SK-N-SH (cell line): Measurements from ENCODE around the gene SSBP2.

Experiments
- EP300 ChIP-seq, 2 experiments: IDR thresholded peaks; 2 replicates each; pipeline versions ENCODE4 v1.4.0 to v1.6.1; 2012; ENCODE audit warnings: borderline replicate concordance in 1 of 2, low read depth in 1 of 2, low read length in 1 of 2
- RCOR1 ChIP-seq: fragments of 150-350 bp; IDR thresholded peaks from 2 replicates; pipeline ENCODE4 v1.6.1; 2017; ENCODE audit warnings: antibody characterized with exemption, low read length
- TF ChIP-seq, protein P1 (sequence below): fragments of 200-600 bp; sonication (generic); IDR thresholded peaks from 2 replicates; pipeline ENCODE4 v1.6.1; 2017; ENCODE audit warnings: antibody characterized with exemption, mild to moderate bottlenecking, moderate library complexity

DNA sequence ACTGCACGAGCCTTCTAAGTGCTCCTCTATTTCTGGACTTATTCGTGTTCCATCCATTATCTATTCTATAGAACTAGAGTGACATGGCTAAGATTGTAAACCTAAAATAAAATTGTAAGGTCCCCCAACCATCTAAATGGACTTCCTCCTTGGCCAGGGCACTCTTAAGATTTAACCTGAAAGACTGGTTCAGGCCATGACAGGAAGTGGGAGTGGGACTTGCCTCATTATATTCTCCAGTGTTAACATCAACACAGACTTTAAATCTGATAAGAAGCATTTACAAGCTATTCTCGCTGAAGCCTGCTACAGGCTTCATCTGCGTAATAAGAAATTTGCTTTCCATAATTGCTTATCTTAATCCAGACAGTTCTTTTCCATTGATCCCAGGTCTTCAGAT lies 117.0 kb downstream of the SSBP2 start:
- TF ChIP-seq RCOR1, result no peak
- TF ChIP-seq, protein P1, sequence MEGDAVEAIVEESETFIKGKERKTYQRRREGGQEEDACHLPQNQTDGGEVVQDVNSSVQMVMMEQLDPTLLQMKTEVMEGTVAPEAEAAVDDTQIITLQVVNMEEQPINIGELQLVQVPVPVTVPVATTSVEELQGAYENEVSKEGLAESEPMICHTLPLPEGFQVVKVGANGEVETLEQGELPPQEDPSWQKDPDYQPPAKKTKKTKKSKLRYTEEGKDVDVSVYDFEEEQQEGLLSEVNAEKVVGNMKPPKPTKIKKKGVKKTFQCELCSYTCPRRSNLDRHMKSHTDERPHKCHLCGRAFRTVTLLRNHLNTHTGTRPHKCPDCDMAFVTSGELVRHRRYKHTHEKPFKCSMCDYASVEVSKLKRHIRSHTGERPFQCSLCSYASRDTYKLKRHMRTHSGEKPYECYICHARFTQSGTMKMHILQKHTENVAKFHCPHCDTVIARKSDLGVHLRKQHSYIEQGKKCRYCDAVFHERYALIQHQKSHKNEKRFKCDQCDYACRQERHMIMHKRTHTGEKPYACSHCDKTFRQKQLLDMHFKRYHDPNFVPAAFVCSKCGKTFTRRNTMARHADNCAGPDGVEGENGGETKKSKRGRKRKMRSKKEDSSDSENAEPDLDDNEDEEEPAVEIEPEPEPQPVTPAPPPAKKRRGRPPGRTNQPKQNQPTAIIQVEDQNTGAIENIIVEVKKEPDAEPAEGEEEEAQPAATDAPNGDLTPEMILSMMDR, result no peak
- TF ChIP-seq EP300 (IDR thresholded peaks at IDR 0.05; ENCODE audit: borderline replicate concordance in 1 of 2, low read depth in 1 of 2, low read length in 1 of 2), result no peak
